Cerebellar cortex (tissue), 1 donor: Measurements from ENCODE around the gene CRK.

ENCODE experiments used
- DNase-seq: peaks from one replicate; pipeline ENCODE4 v3.0.0-alpha.2; 2015; ENCODE audit warnings: low spot score

The CRK gene

DNA sequence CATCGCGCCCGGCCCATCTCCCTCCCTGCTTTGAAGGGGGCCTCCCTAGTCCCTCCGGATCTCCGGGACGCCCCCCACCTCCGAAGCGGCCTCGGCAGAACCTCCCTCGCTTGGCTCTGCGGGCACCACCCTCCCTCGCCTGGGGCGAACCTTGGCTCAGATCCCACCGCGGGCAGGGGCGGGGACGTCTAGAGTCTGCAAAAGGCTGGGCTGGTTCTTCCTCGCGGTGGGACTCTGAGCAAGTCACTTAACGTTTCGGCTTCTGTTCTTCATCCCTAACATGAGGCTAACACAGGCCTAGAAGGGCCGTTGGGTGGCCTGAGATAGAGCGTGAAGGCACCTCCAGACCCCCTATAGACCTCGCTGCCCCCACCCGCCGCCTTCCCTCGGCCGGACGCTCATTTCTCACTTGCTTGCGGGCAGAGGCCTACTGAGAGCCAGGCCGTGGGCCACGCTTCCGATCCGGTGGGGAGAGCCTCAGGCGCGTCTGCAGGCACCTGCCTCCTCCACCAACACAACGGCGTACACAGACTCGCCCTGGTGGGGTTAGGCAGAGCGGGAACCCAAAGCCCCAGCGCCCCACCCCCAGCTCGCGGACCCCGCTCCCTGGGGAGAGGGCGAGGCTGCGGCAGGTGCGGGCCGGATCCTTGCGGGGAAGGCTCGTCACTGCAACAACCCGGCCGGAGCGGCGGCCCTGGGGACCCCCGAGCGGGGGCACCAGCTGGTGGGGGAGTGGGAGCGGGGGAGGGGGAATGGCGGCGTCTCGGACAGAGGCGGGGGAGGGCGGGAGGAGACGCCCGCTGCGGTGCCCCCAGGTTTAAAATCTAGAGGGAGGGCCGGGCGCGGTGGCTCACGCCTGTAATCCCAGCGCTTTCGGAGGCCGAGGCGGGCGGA, 31.0 kb upstream of the CRK start:
- peak; percentile 43 for DNase-seq

DNA sequence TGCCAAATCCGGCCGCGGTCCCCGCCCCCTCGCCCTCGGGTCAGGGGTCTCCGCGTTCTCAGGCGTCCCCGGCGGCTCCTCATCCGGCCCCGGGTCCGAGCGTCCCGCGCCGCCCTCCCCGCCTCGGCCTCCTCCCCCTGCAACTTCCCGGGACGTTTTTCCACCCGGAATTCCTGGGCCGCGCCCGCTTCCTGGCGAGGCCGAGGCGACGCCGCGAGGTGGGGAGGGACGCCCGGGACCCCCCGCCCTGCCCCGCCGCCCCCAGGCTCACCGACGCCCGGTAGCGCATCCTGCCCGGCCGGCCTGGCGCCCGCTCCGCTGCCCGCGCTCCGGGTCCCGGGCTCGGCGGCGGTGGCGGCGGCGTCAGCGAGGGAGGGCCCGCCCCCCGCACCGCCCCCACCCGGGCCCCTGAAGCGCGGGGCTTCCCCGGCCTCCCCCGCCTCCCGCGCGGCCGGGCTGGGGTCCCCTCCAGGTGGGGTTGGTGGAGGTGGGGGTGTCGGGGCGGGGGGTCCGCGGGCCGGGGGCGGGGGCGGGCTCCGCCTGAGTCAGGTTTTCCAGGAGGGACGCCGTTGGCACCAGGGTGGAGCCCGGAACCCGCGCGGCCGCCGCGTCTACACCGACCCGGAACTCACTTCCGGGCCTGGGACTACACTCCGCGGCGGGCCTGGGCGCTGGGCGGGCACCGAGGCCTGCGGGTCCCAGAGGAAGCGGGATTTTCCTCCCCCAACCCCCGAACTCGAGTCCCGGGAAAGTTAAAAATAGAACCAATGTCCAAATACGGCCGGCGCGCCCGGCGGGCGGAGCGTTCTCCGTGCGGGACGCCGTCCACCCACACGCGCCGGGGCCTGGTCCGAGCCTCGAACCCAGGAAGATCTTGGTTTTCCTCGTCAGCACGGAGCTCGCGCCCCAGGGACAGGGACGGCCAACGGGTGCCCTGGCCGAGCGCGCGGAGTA, 29.7 kb upstream of the CRK start:
- DNase-seq, result peak; percentile 22

DNA sequence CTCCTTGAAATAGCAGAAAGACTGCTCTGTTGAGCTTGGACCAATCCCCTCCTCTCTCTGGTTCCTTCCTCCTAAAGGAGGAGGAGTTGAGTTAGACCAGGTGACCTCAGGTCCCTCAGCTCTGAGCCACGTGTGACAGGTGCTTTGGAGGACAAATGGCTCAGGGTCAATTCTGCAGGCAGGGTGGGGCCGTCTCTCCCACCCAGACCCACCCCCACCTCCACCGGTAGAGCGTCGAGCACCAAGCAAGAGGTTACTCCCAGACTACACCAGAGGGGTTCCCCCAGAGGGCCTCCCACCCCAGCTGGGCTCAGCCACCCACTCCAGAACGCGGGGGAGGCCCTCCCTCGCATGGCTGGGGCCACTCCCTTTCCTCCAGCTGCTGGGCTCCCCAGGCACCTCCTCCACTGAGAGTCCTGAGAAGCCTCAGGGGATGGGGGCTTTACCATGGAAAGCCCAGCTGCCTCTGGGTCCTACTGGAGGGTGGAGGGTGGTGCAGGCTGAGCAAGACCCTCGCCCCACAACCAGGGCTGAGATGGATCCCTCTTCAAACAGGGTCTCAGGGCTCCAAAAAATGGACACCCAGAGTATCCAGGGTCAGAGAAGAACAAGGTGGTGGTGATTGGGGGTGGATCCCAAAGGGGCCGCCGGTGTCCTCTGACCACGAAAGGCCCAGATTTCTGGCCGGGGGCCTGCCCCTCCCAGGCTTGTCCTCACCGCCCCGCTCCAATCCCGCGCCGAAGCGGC, 28.8 kb upstream of the CRK start:
- peak; percentile 47 for DNase-seq

DNA sequence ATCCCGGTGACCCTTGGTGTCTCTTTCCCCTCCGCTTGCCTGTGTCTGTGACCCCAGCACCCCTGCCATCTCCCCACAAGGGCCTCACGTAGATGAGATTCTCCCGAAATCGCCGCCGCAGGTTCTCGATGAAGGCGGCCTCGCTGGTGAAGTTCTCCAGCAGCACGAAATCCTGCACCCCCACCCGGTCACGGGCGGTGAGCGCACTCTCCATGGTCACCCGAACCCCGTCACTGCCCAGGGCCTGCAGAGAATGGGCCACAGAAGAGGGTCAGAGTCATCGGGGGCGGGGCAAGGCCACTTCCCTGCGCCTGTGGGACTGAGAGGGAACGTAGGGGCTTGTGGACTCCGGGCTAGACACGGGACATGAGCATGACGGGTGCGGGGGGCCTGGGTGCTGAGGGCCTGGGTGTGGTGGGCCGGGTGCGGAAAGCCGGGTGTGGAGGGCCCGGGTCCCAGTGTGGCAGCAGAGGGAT, 28.1 kb upstream of the CRK start:
- DNase-seq, result no peak

DNA sequence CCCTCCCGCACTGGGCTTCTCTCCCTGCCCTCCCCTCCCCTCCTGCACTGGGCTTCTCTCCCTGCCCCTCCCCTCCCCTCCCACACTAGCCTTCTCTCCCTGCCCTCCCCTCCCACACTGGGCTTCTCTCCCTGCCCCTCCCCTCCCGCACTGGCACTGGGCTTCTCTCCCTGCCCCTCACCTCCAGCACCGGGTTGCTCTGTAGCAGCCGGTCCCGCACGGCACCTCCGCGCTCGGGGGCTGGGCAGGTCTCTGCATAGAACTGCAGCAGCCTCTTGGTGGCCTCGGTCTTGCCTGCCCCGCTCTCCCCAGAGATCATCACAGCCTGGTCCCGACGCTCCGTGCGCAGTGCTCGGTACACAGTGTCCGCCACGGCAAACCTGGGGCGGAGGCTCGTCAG, 26.6 kb upstream of the CRK start:
- DNase-seq, result no peak

DNA sequence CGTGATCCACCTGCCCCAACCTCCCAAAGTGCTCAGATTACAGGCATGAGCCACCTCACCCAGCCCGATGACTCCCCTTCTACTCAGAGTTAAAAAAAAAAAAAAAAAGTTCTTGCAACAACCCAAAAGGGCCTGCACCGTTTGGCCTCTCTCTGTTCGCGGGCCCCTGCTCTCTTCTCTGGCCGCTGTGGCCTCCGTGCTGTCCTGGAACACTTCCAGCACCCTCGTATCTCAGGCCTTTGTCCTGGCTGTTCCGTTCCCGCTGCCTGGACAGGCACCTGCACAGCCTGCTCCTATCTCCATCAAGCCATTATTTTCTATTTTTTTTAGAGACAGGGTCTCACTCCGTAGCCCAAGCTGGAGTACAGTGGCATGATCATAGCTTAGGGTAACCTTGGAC, 25.7 kb upstream of the CRK start:
- DNase-seq, result no peak

DNA sequence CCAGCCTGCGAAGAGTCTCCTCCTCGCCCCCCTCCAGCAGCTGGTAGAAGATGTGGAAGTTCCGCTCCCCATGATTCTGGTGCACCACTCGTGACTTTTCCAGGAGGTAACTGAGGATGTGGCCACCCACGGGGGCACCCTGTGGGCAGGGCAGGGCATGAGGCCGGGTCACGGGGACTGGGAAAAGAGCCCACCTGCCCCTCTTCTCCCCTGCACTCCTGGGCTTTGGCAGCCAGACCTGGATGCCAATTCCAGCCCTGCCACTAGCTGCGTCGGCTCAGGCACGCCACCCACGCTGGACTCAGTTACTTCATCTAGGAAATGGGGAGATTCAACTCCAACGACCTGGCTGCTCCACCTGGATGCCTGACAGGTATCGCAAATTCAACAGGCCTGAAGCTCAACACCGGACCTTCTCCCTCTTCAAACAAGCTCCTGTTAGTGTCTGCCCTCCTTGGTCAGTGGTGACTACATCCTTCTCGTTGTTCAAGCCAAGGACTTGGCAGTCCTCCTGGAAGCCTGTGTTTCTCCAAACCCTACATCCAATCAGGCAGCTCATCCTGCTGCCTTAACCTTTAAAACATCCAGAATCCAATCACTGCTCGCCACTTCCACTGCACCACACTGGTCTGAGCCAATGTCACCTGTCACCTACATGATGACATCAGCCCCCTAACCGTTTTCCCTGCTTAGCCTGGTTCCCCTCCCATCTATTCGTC, 24.9 kb upstream of the CRK start:
- no peak for DNase-seq

DNA sequence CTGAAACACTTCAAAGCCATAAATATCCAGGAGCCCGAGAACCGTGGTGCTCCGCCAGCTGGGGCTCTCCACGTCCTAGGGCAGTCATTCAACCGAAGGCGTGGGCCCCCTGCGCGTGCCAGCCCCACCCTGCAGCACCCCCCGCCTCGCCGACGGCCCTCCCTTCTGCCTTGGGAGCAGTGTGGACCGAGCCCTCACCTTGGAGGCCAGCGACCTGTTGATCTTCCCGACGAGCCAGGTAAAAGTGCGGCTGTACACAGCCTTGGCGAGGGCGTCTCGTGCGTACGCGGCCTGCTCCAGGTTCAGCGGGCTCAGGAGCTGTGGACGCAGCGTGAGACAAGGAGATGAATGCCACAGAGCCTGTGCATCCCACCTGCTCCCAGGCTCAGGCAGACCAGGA, 22.4 kb upstream of the CRK start:
- DNase-seq, result no peak

DNA sequence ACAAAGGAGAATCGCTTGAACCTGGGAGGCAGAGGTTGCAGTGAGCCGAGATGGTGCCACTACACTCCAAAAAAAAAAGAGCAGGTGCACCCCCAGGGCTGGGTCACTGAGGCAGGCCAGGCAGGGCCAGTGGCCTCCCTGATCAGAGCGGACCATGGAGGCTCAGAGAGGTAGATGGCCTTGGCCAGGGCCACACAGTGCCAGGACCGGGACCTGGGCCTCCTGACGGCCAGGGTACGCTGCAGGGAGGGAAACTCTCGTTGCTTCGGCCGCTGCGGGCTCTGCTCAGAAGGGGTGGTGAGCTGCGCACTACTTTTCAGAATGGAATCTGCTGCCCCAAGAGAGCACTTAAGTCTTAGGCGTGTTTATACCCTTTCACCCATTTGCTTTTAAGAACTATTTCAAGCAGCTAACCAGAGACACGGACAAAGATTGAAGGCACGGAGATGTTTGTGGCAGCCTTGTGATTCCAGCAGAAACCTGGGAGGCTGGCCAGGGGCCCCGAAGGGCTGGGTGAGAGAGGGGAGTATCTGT, 19.4 kb upstream of the CRK start:
- no peak for DNase-seq

DNA sequence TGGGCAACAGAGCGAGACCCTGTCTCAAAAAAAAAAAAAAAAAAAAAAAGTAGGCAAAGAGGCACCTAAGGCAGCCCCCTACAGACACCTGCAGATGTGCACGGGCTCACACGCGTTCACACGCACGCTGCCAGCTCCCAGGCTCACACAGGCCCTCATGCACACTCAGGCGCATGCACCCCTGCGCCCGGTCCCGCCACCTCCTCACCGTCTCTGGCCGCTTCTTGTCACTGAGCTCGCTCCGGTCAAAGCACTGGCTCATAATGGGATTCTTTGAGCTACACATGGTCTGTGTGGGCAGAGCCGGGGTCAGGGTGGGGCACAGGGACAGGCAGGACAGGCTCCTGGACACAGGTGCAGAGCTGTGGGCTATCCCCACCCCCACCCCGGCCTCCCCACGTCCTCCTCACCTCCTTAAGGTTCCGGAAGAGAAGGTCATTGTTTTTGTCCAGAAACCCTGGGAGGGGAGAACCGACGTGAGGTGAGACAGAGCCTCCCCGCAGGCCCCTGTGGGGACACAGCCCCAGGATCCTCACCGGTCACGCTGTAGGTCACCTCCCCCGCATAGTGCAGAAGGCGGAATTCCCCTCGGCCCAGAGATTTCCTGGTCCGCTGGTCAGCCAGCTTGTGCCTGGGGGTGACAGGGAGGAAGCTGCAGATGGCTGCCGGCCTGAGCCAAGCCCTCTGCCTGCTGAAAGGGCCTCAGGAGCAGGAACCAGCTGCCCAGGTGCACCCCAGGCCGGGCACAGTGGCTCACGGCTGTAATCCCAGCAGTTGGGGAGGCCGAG, 18.6 kb upstream of the CRK start:
- no peak for DNase-seq

DNA sequence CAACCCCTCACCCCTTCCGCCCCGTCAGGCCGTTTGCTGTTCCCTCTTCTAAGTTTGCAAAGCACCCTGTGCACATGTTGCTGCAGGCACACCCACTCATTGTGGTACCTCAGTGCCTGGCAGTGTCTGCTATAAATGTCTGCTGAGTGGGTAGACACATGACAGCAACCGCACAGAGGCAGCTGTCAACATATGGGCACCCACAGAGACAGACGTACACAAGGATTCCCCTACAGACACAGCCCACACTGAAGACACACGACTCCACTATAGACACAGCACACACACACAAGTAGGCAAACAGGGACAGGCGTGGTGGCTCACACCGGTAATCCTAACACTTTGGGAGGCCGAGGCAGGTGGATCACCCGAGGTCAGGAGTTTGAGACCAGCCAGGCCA, 17.8 kb upstream of the CRK start:
- DNase-seq, result no peak

DNA sequence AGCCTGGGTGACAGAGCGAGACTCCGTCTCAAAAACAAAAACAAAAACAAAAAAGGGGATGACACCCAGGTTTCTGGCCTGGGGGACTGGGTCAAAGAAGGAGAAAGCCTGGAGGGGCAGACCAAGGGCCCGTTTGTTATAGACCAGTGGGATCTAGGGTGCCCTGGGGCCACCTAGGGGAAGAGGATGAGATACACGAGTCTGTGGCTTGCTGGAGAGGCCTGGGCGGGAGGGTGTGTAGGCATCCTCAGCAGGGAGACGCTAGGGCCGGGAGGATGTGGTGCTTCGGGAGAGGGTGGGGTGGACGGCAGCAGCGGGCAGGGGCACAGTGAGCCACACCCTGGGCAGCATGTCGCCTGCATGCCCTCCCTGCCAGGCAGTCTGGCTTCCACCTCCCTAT, 17.1 kb upstream of the CRK start:
- no peak for DNase-seq

DNA sequence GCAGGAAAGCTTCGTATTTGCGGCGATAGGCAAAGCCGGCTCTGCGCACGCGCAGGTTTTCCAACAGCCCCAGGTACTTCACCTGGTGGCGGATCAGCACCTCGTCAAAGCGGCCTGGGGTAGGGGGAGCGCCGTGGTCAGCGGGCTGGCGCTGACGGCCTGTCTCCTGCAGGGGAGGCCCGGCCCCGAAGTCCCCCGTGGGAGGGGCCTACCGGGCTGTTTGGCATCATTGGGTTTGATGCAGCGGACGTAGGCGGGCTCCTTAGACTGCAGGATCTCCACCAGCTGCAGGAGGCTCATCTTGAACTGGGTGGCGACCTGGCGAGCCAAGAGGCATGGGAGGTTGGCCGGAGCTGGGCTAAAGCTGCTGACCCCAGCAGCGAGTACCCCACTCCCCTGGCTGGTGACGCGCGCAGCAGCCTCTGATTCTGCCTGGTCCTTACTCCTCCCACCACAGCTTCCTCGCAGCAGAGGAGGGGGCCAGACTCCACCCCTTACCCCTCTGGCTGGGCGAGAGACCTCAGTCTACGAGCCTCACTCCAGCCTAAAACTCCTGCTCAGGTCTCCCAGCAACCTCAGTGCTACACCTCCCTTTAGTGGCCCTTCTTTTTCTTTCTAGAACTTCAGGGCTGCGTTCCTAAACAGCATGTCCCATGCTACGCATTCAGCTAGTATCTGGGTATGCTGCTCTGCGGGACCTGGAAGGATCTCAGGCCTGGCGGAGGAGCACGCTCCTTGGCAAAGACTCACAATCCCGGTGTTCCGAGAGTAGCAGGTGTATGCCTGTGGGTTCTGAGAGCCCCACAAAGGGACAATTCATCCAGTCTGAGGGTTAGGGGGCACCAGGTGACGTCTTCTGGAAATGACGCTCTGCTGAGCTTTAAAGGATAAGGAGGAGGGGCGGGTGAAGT, 16.1 kb upstream of the CRK start:
- peak; percentile 52 for DNase-seq

DNA sequence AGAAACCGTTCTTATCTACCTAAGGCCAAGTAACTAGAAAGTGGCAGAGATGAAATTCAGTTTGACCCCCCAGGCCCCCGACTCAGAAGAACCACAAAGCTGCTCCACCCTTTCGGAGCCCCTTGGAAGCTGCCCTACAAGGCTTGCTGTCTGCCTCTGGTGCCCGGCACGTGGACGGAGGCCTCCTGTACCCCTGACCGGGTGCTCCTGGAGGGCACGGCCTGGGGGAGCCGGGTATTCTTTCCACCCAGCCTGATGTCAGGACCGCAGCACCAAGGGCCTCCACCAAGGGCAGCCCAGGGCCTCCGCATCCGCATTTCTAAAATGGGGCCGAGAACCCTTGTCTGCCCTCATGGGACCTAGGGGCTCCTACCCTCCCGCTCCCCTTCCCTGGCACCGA, 15.5 kb upstream of the CRK start:
- DNase-seq, result no peak

DNA sequence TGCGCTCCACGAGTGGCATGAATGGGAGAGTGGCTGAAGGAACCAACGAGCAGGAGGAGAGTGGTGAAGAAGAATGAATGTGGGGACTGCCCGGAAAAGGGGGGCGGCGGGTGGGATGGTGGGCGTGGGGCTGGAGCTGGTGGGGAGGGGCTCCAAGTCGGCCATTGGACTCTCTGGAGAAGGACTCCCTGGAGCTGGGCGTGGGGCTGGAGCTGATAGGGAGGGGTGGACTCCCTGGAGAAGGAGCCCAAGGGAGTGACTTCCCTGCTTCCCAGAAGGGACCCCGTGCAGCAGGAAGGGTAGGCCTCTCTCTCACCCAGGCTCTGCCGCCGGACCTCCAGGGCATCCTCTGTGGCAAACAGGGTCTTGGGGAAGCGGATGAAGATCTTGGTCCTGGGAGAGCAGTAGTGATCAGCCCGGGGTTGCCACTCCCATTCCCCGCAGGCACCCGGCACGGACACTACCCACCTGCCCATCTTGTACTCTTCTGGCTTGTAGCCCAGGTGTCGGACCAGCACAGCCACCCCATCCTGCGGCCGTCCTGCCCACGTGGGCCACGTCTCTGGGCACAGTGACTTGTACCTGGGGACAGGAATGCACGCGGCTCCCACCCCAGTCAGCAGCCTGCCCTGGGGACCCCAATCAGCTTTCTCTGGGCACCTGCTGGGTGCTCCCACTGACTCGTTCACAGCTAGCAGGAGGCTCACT, 14.9 kb upstream of the CRK start:
- no peak for DNase-seq

DNA sequence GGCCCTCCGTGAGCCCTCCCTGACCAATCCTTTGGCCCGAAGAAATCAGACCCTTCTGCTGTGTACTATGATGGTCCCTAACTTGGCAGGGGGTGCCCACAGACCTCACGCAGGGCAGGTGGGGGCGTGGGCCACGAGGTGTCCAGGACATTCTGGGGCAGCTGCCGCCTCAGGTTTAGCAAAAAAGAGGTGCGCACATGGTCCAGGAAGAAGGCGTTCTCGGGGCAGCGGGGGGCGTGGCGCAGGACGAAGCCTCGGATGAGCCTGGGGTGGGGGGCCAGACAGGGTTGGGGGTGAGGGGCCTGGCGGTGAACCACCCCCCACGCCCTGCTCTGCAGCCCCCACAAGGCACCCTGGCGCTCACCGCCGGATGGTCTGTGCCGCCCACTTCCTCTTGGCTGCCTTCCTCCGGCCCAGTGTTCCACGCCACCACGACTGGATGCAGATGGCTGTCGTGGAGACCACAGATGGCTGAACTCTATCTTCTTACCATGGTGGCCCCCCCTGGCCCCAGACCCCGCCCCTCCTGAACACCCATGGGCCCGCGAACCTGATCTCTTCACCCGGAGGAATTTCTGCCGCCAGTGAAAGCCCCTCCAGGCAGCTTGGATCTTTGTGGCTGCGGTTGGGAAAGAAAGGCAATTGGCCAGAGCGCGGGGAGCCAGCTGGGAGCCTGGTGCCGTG, 14.2 kb upstream of the CRK start:
- no peak for DNase-seq

DNA sequence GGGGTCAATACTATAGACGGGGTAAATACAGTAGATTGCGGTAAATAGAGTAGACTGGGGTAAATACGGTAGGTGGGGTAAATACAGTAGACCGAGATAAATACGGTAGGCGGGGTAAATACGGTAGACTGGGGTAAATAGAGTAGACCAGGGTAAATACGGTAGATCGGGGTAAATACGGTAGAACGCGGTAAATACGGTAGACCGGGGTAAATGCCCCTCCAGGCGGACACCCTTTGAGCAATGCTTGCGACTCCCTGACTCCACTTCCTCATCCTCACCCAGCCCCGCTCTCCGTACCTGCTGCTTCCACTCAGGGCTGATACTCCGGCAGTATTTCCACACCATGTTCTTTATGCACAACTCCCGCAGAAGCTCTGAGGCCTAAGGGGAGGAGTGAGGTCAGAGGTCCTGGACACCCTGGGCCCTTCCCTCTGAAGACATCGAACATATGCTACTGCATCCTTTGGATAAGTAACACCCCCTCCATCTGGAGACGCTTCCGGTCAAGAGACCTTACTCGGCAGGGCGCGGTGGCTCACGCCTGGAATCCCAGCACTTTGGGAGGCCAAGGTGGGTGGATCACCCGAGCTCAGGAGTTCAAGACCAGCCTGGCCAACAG, 13.3 kb upstream of the CRK start:
- DNase-seq, result peak; percentile 54
